Measurements from ENCODE around the gene CDIPT. TPM values are rescaled to one million over a fixed set of nuclear protein-coding genes. Genes with fewer than 3 reads are reported as not detected.

Gene CDIPT
- total and polyA plus RNA-seq, 10 of the 15 experiments (the other 5 are each of a cell fraction or from before 2014, with no cell fraction given) = 0.87 to 36.4 (median 27.1) TPM

DNA sequence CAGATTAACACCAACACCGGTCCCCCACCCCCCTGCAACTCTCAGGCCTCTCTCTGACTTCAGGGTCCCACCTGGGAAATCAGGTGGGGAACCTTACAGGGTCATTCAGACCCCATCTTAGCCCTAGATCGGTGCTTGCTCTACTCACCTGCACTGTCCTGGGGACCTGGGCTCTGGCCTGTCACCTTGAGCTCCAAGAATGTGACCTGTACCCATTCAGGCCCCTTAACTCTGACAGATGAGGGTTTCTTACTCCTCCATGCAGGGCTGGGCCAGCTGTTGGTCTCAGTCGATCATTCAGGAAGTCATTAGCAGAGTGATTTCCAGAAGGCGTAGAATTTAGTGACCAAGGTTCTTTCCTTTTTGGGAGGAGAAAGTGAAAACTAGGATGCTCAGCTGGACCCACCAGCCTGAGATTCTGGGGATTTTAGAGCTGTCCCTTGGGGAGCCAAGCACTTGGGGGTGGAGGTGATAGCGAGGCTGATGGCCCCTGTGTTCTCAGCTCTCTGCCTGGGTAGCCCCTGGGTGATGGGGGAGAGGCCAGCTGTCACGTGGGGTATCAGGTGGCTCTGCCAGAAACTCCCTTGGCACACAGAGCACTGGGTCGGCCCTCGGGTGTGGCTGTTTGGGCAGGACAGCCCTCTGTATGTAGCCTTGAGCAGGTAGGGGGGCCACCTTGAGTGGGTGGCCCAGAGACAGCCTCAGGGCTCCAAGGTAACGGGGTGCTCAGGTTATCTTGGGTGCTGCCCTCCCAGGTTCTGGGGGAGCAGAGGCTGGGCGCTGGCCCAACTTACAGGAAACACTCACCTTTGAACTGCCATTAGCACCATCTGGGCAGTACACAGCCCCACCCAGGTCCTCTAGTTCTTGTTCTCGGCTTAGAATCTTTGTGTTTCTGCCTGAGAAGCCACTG, 42.0 kb downstream of the CDIPT start (continued):
- TF ChIP-seq ZNF592 (IDR thresholded peaks at IDR 0.05) (no peak), RCOR1 (conservative IDR thresholded peaks at IDR 0.05; ENCODE audit: low read depth, low read length) (no peak), FOXM1 (IDR thresholded peaks at IDR 0.05; ENCODE audit: low read depth, low read length) (no peak), BHLHE40 (IDR thresholded peaks at IDR 0.05; ENCODE audit: borderline replicate concordance in 1 of 2, low read depth in 2 of 2, low read length in 1 of 2) (peak in 1 of 2 experiments; percentile 75; a peak in 2 of 4 replicates), CEBPZ (IDR thresholded peaks at IDR 0.05; ENCODE audit: low read depth, low read length) (no peak), SPI1 (IDR thresholded peaks at IDR 0.05; ENCODE audit: borderline replicate concordance, insufficient read depth, low read depth, low read length) (no peak), CBFB (IDR thresholded peaks at IDR 0.05; ENCODE audit: low read depth) (no peak), CHD2 (IDR thresholded peaks at IDR 0.05; ENCODE audit: borderline replicate concordance, low read depth, low read length) (no peak), ZBTB11 (CRISPR knock-in tag; IDR thresholded peaks at IDR 0.05) (no peak), MXI1 (IDR thresholded peaks at IDR 0.05; ENCODE audit: low read depth, low read length) (no peak; the same call in 1 of the 2 replicates)
- TF ChIP-seq, protein P1, sequence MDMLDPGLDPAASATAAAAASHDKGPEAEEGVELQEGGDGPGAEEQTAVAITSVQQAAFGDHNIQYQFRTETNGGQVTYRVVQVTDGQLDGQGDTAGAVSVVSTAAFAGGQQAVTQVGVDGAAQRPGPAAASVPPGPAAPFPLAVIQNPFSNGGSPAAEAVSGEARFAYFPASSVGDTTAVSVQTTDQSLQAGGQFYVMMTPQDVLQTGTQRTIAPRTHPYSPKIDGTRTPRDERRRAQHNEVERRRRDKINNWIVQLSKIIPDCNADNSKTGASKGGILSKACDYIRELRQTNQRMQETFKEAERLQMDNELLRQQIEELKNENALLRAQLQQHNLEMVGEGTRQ (IDR thresholded peaks at IDR 0.05; ENCODE audit: borderline replicate concordance, low read depth, low read length) = peak; percentile 94
- TF ChIP-seq, protein P2, sequence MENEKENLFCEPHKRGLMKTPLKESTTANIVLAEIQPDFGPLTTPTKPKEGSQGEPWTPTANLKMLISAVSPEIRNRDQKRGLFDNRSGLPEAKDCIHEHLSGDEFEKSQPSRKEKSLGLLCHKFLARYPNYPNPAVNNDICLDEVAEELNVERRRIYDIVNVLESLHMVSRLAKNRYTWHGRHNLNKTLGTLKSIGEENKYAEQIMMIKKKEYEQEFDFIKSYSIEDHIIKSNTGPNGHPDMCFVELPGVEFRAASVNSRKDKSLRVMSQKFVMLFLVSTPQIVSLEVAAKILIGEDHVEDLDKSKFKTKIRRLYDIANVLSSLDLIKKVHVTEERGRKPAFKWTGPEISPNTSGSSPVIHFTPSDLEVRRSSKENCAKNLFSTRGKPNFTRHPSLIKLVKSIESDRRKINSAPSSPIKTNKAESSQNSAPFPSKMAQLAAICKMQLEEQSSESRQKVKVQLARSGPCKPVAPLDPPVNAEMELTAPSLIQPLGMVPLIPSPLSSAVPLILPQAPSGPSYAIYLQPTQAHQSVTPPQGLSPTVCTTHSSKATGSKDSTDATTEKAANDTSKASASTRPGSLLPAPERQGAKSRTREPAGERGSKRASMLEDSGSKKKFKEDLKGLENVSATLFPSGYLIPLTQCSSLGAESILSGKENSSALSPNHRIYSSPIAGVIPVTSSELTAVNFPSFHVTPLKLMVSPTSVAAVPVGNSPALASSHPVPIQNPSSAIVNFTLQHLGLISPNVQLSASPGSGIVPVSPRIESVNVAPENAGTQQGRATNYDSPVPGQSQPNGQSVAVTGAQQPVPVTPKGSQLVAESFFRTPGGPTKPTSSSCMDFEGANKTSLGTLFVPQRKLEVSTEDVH (IDR thresholded peaks at IDR 0.05; ENCODE audit: low read depth, partially characterized antibody) = no peak
